HepG2 (cell line): ENCODE results near the gene HLA-C.

Experiments used
- CTCF ChIP-seq: sonication (generic); formaldehyde crosslinking; IDR thresholded peaks from 2 replicates; pipeline ENCODE4 v1.5.0; 2020; ENCODE audit warnings: mild to moderate bottlenecking, missing genetic modification reagents, moderate library complexity
- FOSL2 ChIP-seq: sonication (generic); formaldehyde crosslinking; IDR thresholded peaks from 2 replicates; pipeline ENCODE4 v1.4.0; 2020; ENCODE audit warnings: missing genetic modification reagents
- FOXP4 ChIP-seq: sonication (generic); formaldehyde crosslinking; IDR thresholded peaks from 2 replicates; pipeline ENCODE4 v1.4.0; 2020; ENCODE audit warnings: missing genetic modification reagents
- GTF2F1 ChIP-seq: fragments of 150-350 bp; IDR thresholded peaks from 2 replicates; pipeline ENCODE4 v1.6.1; 2014; ENCODE audit warnings: low read length
- JUND ChIP-seq: sonication (generic); formaldehyde crosslinking; IDR thresholded peaks from 2 replicates; pipeline ENCODE4 v1.8.0; 2022; ENCODE audit warnings: mild to moderate bottlenecking, missing genetic modification reagents
- KDM1A ChIP-seq: IDR thresholded peaks from 2 replicates; pipeline ENCODE4 v1.6.1; 2016; ENCODE audit warnings: missing compliant biosample characterization
- MTA3 ChIP-seq: sonication (generic); formaldehyde crosslinking; IDR thresholded peaks from 2 replicates; pipeline ENCODE4 v1.4.0; 2020; ENCODE audit warnings: missing genetic modification reagents
- RELA ChIP-seq: sonication (generic); formaldehyde crosslinking; IDR thresholded peaks from 2 replicates; pipeline ENCODE4 v1.4.0; 2020; ENCODE audit warnings: missing genetic modification reagents
- SOX6 ChIP-seq, 2 experiments: fragments of 450-650 bp in 1 of 2; sonication (generic) in 1 of 2; formaldehyde crosslinking in 1 of 2; IDR thresholded peaks; 2 replicates each; pipeline versions ENCODE4 v1.4.0 to v1.6.1; 2017 to 2020; ENCODE audit warnings: antibody characterized with exemption in 1 of 2, mild to moderate bottlenecking in 1 of 2, missing genetic modification reagents in 1 of 2
- TRIM24 ChIP-seq: sonication (generic); formaldehyde crosslinking; IDR thresholded peaks from 2 replicates; pipeline ENCODE4 v1.8.0; 2022; ENCODE audit warnings: mild to moderate bottlenecking, missing genetic modification reagents
- ZFX ChIP-seq: sonication (generic); formaldehyde crosslinking; IDR thresholded peaks from 2 replicates; pipeline ENCODE4 v1.4.0; 2020; ENCODE audit warnings: mild to moderate bottlenecking, low read depth, missing genetic modification reagents, moderate library complexity
- ZNF720 ChIP-seq: sonication (generic); formaldehyde crosslinking; IDR thresholded peaks from 2 replicates; pipeline ENCODE4 v1.4.0; 2020; ENCODE audit warnings: missing genetic modification reagents
- TF ChIP-seq, protein P1 (sequence below): sonication (generic); formaldehyde crosslinking; IDR thresholded peaks from 2 replicates; pipeline ENCODE4 v1.4.0; 2020; ENCODE audit warnings: missing genetic modification reagents, borderline replicate concordance
- TF ChIP-seq, protein P2 (sequence below): sonication (generic); formaldehyde crosslinking; IDR thresholded peaks from 2 replicates; pipeline ENCODE4 v1.5.0; 2020; ENCODE audit warnings: mild to moderate bottlenecking, missing genetic modification reagents

- TF ChIP-seq JUND: no peak
- no peak for TF ChIP-seq CTCF
- TF ChIP-seq FOSL2 (CRISPR knock-in tag): no peak
- no peak for TF ChIP-seq FOXP4 (CRISPR knock-in tag)
- no peak for TF ChIP-seq GTF2F1
- TF ChIP-seq MTA3 (CRISPR knock-in tag): no peak
- TF ChIP-seq SOX6 (IDR thresholded peaks at IDR 0.05): no peak
- no peak for TF ChIP-seq SOX6 (CRISPR knock-in tag; IDR thresholded peaks at IDR 0.05)
- TF ChIP-seq RELA (CRISPR knock-in tag): no peak
- TF ChIP-seq TRIM24 (CRISPR knock-in tag): no peak
- TF ChIP-seq ZNF720 (CRISPR knock-in tag): no peak
- TF ChIP-seq ZFX (CRISPR knock-in tag): no peak
- TF ChIP-seq, protein P1, sequence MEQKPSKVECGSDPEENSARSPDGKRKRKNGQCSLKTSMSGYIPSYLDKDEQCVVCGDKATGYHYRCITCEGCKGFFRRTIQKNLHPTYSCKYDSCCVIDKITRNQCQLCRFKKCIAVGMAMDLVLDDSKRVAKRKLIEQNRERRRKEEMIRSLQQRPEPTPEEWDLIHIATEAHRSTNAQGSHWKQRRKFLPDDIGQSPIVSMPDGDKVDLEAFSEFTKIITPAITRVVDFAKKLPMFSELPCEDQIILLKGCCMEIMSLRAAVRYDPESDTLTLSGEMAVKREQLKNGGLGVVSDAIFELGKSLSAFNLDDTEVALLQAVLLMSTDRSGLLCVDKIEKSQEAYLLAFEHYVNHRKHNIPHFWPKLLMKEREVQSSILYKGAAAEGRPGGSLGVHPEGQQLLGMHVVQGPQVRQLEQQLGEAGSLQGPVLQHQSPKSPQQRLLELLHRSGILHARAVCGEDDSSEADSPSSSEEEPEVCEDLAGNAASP (CRISPR knock-in tag): no peak
- TF ChIP-seq KDM1A: no peak
- TF ChIP-seq, protein P2, sequence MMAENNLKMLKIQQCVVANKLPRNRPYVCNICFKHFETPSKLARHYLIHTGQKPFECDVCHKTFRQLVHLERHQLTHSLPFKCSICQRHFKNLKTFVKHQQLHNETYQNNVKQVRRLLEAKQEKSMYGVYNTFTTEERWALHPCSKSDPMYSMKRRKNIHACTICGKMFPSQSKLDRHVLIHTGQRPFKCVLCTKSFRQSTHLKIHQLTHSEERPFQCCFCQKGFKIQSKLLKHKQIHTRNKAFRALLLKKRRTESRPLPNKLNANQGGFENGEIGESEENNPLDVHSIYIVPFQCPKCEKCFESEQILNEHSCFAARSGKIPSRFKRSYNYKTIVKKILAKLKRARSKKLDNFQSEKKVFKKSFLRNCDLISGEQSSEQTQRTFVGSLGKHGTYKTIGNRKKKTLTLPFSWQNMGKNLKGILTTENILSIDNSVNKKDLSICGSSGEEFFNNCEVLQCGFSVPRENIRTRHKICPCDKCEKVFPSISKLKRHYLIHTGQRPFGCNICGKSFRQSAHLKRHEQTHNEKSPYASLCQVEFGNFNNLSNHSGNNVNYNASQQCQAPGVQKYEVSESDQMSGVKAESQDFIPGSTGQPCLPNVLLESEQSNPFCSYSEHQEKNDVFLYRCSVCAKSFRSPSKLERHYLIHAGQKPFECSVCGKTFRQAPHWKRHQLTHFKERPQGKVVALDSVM: no peak
Observed at GRCh38 chr6:31299947-31300346, 28.1 kb upstream of the HLA-C start.
